Effector CD8-positive, alpha-beta T cell (primary cell): ENCODE measurements around the gene ADAMTSL1.

ENCODE experiments used
- DNase-seq: peaks from one replicate; lab custom pipeline; 2025; lab: John Stamatoyannopoulos, UW

Gene ADAMTSL1

DNA sequence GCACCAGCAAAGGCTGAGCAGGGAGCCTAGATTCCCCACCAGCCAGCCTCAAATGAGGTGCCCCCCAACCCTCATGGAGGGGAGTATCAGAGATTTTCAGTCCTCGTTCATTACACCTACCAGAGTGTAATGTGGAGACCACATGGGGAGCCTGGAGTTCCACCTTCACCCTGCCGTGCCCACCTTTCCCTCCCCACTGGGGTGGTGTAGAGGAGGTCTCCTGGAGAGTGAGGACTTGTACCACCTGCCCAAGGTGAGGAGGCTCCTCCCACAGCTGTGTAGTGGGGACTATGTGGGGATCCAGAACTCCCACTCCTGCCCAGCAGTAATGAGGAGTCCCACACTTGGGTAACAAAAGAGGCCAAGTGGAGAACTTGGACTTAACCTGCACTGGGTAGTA lies 337.2 kb downstream of the ADAMTSL1 start:
- no peak for DNase-seq

DNA sequence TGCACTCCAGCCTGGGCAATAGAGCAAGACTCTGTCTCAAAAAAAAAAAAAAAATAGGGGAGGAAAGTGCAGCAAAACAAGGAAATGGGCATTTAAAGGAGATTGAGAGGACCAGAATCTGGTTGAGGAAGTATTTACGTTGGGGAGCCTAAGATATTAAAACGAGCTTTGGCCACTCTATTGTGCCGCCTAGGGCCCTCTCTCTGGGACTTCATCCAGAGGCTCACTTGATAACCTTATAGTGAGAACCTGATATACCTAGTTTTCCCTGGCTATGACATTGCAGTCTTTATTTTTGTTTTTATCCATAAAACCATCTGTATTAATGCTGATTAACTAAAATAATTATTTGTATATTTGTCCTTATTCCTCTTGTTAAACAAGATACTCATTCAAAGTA lies 345.5 kb downstream of the ADAMTSL1 start:
- DNase-seq, result no peak

DNA sequence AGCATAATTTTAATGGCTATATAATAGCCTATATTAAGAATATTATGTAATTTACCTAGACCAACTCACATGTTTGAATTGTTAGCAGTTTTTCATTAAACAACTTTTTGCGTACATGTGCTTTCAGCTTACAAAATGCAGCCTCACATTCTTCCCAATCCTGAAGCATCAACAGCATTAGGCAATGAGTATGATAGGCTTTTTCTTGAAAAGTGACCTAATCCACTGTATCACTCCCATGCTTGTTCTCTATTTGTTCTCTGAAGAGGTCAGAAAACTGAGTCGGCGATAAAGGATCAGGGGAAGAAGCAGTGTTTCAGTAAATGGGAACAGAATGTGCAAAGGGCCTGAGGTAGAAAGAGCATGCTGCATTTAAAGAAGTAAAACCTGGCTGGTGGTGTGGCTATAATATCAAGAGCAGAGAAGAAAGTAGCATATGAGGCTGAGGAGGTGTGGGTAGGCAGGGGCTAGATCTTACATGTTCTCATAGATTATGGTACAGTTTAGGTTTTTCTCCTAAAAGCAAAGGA lies 346.7 kb downstream of the ADAMTSL1 start:
- no peak for DNase-seq

GRCh38 chr9:18821788-18822187 lies 347.8 kb downstream of the ADAMTSL1 start:
- no peak for DNase-seq

DNA sequence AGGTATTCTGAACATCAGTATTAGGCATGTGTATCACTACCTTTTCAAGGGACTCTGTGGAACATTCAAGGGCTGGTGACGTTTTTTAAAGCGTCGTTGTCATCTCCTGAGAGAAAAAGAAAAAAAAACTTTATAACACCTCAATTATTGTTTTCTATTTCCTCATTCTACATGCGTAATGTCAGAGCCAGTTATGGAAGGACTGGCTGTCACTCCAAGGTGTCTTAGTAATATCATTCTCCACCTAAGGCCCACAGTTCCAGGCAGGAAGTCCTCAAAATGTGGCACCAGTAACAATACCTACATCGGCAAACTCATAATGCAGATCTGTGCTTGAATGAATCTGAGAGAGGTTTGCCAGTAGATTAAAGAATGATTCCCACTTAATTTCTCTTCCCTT lies 348.9 kb downstream of the ADAMTSL1 start:
- DNase-seq, result no peak

GRCh38 chr9:18824095-18824666 lies 350.2 kb downstream of the ADAMTSL1 start:
- DNase-seq, result no peak

- no peak for DNase-seq
These were observed 351.8 kb downstream of the ADAMTSL1 start for GRCh38 chr9:18825656-18826170.

DNA sequence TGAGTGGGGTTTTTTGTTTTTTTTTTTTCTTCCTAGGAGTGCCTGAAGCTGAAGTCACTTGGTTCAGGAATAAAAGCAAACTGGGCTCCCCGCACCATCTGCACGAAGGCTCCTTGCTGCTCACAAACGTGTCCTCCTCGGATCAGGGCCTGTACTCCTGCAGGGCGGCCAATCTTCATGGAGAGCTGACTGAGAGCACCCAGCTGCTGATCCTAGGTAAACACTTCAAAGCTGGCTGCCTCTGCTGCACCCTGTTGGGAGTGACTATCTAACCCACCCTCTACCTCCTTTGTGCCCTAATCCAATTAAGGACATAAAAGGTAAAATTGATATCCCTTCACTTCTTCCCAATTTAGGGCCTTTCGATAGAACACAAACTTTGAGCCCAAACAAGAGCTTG lies 352.3 kb downstream of the ADAMTSL1 start:
- DNase-seq, result no peak

DNA sequence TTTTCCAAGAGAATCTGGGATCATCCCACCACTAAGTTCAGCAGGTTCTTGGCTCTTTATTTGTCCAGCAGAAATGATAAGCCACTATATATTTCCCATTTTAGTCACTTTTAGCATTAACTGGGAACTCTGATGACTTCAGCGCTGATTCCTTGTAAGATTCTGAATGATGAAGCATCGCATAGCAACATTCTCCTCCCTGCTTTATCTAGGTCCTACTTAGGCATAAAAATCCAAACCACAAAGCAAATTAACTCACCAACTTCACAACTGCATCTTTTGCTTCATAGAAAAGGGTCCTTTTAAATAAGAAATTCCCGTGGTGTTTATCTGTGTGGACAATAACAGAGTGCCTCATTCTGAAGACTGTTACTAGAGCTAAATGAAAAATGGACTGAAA lies 355.1 kb downstream of the ADAMTSL1 start:
- DNase-seq, result no peak

DNA sequence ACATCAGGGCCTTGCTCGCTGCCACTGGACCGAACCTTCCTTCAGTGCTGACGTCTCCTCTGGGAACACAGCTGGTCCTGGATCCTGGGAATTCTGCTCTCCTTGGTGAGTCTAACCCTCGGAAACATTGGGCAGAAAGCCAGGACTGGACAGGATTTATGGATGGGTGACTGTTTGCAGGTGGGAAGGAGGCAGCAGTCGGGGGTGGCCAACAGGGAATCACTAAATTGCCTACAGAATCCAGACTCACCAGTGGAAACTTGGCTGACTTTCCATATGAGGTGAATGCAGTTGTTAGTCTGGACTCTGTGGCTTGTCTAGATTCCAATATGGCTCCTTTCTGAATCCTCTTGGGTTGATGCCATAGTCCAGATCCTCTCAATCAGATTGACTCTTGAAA lies 355.9 kb downstream of the ADAMTSL1 start:
- no peak for DNase-seq

- DNase-seq, result no peak
These were observed 360.9 kb downstream of the ADAMTSL1 start for GRCh38 chr9:18834740-18835361.

GRCh38 chr9:18837402-18837801 lies 363.4 kb downstream of the ADAMTSL1 start:
- DNase-seq, result no peak

DNA sequence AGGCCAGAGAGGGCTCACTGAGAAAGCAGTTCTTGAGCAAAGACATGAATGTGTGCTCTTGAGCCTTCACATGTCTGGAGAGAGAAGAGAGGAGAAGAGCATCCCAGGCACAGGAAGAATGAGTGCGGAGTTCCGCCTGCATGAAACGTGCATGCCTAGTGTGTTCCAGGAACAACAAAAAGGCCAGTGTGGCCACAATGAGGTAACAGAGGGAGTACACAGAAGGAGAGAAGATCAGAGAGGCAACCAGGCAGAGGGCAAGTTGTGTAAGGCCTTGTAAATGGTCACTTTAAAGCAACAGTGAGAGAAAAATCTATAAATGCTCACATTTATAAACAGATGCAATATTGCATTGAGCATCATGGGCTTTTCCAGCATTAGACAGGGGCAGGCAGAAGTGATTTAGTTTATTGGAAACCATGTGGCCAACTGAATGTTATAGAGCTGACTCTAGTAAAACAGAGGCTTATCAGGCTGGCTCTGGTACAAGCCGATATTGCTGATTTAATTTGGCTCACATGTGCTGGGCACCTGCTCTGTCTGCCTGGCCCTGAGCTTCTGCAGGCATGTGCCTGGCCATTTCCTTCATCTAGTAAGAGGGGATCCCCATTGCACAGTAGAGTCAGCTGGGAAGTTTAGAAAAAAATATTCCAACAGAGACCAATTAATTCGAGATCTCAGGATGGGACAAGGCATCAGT lies 373.8 kb downstream of the ADAMTSL1 start:
- no peak for DNase-seq

DNA sequence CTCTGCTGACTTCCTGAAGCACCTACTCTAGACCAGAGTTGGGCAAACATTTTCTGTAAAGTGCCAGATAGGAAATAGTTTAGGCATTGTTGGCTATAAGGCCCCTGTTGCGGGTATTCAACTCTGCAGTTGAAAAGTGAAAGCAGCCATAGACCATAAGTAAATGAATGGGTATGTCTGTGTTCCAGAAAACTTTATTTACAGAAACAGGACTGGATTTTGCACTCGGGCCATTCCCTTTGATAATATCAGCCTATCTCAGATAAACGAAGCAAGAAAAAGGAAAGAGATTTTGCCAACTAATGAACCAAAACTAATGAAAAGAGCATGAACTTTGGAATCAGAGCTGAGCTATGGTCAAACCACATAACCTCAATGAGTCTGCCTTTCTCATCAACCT lies 374.7 kb downstream of the ADAMTSL1 start:
- no peak for DNase-seq

DNA sequence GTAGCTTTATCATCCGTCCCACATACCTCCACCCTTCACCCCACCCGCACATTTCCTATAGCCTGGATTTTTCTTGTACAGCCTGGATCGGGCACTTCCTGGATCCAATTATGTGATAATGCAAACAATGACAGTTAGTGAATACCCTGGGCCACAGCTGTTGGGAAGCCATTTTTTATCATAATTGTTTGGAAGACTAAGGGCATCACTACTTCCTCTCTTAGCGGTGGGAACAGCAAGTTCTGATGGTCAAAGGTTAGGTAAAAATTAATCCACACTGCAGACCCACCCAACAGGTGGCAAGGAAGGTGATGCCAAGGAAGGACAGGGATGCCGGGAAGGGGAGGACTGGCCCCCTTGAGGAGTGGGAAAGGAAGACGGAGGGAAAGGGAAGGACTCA lies 375.3 kb downstream of the ADAMTSL1 start:
- no peak for DNase-seq

DNA sequence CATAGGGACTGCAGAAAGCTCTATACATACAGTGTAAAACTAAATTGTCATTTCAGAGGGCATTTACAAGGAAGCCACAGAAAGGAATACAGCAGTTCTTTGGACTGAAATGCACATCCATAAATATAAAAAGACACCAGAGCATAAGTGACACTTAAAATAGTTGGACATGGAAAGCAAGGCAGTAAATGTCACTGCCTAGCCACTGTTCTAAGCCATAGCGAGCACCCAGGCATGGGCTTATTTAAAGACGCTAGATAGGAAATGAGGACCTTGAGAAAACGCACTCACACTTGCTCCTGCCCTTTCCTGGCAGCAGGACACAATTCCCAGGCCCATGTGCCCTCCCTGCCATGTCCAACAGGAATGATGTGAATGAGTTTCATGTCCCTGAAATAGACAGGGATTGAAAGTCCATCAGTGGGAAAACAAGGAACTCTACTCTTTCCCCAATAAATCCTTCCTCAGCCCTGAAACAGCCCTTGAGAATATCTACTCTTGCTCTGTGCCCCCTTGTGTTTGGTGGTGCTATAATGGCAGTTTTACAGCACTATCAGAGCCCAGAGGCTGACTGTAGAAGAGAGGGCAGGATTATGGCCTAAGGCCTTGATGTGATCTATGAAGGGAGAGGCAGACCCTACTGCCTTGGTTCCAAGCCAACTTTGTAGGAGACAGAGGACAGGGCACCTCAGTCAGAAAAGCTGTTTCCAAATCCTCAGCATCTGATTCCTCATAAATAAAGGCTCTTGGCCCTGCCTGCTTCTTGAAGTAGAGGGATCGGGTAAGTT lies 376.1 kb downstream of the ADAMTSL1 start:
- DNase-seq, result no peak

DNA sequence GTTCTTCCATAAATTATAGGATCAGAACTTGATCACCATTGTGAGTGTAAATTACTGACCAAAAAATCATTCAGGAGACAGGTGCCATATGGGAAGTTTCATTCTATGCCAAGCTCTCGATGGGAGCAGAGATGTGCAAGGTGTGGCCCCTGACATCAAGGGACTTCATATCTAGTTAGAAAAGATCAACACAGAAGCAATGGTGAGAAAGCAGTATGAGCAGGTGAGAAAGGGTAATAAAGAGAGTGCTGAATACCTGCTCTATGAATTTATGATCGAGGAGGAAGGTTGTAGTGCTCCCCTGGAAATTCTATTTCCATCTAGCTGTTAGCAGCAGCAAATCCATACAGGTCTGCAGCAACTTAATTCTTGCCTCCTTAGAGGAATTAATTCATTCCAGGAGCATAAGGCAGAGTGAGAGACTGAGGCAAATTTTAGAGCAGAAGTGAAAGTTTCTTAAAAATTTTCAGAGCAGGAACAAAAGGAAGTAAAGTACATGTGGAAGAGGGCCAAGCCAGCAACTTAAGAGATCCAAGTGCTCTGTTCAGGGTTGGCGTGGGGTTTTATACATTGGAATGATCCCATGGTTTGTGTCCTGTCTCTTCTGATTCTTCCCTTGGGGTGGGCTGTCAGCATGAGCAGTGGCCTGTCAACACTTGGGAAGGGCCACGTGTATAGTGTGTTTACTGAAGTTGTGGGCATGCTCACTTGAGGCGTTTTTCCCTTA lies 377.3 kb downstream of the ADAMTSL1 start:
- DNase-seq, result no peak

DNA sequence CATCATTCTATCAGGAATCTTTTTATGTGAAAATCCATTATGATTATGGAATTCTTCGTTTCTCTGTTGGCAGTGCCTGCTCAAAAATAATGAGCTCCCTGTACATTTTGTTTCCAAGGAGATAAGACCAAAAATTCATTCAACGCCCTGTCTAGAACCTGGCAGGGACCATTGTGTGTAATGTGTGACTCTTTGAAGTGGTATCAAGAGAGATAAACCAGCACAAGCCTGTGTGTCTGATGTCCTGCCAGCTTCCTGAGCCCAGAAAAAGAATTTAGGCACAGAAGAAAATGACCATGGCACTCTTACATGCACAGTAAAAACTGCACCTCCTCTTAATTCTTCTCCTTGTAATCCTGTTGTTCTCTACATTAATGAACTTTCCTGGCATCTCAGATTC lies 381.7 kb downstream of the ADAMTSL1 start:
- DNase-seq, result no peak

DNA sequence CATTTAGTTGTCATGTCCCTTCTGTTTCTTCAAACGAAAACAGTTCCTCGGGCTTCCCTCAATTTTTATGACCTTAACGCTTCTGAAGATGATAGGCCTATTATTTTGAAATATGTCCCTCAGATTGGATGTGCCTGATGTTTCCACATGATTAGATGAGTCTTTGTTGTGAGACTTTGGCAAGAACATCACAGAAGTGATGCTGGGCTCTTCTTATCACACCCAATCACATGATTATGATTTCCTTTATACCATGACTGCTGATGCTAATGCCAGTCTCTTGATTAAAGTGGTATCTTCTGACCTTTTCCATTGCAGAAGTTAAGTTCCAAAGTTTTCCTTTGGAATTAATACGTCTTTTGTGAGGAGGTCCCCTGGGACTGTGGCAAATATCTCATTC lies 383.4 kb downstream of the ADAMTSL1 start:
- DNase-seq, result no peak

DNA sequence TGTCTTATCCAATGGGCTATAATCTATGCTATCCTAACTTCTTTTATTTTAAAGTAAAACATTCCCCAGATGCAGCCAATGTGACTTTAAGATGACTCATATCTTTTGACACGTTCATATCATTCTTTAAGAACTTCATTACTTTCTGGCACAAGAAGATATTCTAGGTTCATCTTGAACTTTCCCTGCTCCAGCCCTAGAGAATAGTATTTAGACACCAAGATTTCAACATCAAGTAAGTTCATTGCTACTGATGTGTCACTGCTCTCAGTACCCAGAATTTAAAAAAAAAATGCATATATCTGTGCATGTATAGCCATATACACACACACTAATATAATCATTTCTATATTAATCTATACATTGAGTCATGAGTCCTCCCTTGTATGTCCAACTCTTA lies 383.8 kb downstream of the ADAMTSL1 start:
- DNase-seq, result no peak
